K562 (cell line): ENCODE data around the gene CRIM1. TPM values are rescaled to one million over a fixed set of nuclear protein-coding genes. Genes with fewer than 3 reads are reported as not detected.

Experiments
- ATAC-seq: fragments of 200-7000 bp; cut with Tn5 transposase; 3 replicates; pipeline ENCODE4 v1.9.1; 2020; ENCODE audit warnings: moderate library complexity
- BruUV-seq: library from RNA; stranded (reverse); fragments of 400-500 nt; replicated peaks from 2 replicates; lab custom pipeline; 2021; lab: Mats Ljungman, UMichigan
- CTCF ChIA-PET: fragments of 300-600 bp; formaldehyde crosslinking; extraction: SDS; loops from one replicate; lab custom pipeline; 2021; ENCODE audit warnings: low intra/inter-chr PET ratio; lab: Yijun Ruan, JAX
- POLR2A ChIA-PET: fragments of 300-600, 350-650 bp; sonication (Branson Sonifier 250); formaldehyde crosslinking; extraction: SDS; loops from one replicate; lab custom pipeline; 2021; ENCODE audit warnings: antibody characterized with exemption, inconsistent platforms; lab: Yijun Ruan, JAX
- DNase-seq, 4 experiments: peaks; one replicate each; pipeline versions ENCODE4 v3.0.0 to v3.0.0-alpha.2; 2011 to 2018; ENCODE audit warnings: low spot score in 3 of 4, mixed read lengths in 3 of 4; ENCODE audit errors: extremely low read depth in 1 of 4
- FAIRE-seq: peaks from 2 replicates; lab custom pipeline; 2011; peaks lifted over from hg19 to GRCh38; lab: Jason Lieb, UNC
- H2AFZ ChIP-seq: 2 replicates; pipeline ENCODE4 v1.6.0; 2011; ENCODE audit warnings: low read depth, low read length, control low read depth, inconsistent platforms
- H3K27ac ChIP-seq: fragments of 200-600 bp; 3 replicates; pipeline ENCODE4 v1.8.0; 2011; ENCODE audit warnings: low read depth, mild to moderate bottlenecking, control low read depth, inconsistent platforms, low read length, moderate library complexity, mixed read lengths; ENCODE audit errors: extremely low read depth
- H3K27me3 ChIP-seq, 2 experiments: fragments of 300-600 bp in 1 of 2; 2 replicates in 1 of 2; 3 replicates in 1 of 2; pipeline versions ENCODE4 v1.6.0 to v1.8.0; 2011; ENCODE audit warnings: inconsistent platforms in 2 of 2, low read length in 2 of 2, mild to moderate bottlenecking in 1 of 2, mixed read lengths in 1 of 2, moderate library complexity in 1 of 2; ENCODE audit not compliant: control insufficient read depth in 2 of 2, insufficient read depth in 2 of 2
- H3K36me3 ChIP-seq: fragments of 300-600 bp; 3 replicates; pipeline ENCODE4 v1.8.0; 2011; ENCODE audit warnings: mild to moderate bottlenecking, low read length, inconsistent platforms; ENCODE audit not compliant: control insufficient read depth, insufficient read depth
- H3K4me1 ChIP-seq, 2 experiments: fragments of 200-600 bp in 1 of 2; replicated peaks in 1 of 2; 2 replicates in 1 of 2; 3 replicates in 1 of 2; pipeline versions ENCODE4 v1.5.1 to v1.8.0; 2011; ENCODE audit warnings: inconsistent platforms in 2 of 2, low read length in 2 of 2, mild to moderate bottlenecking in 1 of 2, mixed read lengths in 1 of 2, moderate library complexity in 1 of 2; ENCODE audit not compliant: control insufficient read depth in 2 of 2, insufficient read depth in 2 of 2
- H3K4me2 ChIP-seq: 2 replicates; pipeline ENCODE4 v1.6.1; 2011; ENCODE audit warnings: low read length, control low read depth, inconsistent platforms, mixed read lengths; ENCODE audit not compliant: insufficient read depth
- H3K4me3 ChIP-seq: fragments of 200-600 bp; sonication (generic), shearing (Covaris generic); 2 replicates; pipeline ENCODE4 v1.5.1; 2016; ENCODE audit warnings: control low read depth, inconsistent platforms
- H3K79me2 ChIP-seq: fragments of 200-600 bp; 3 replicates; pipeline ENCODE4 v1.8.0; 2011; ENCODE audit warnings: low read length, inconsistent platforms; ENCODE audit not compliant: control insufficient read depth, insufficient read depth
- H3K9ac ChIP-seq, 2 experiments: 2 replicates each; pipeline versions ENCODE4 v1.6.0 to v1.6.1; 2011; ENCODE audit warnings: low read depth in 2 of 2, low read length in 2 of 2, control low read depth in 1 of 2, inconsistent platforms in 1 of 2, mild to moderate bottlenecking in 1 of 2, mixed read lengths in 1 of 2; ENCODE audit not compliant: insufficient read depth in 1 of 2
- H3K9me1 ChIP-seq: one replicate; pipeline ENCODE4 v1.6.0; 2011; ENCODE audit warnings: inconsistent platforms, mild to moderate bottlenecking, low read length, moderate library complexity; ENCODE audit not compliant: control insufficient read depth, insufficient read depth
- H3K9me3 ChIP-seq: replicated peaks from 2 replicates; pipeline ENCODE4 v1.5.1; 2011; ENCODE audit warnings: low read depth, low read length, inconsistent platforms; ENCODE audit not compliant: control insufficient read depth, insufficient read depth
- H4K20me1 ChIP-seq: replicated peaks from 2 replicates; pipeline ENCODE4 v1.6.1; 2011; ENCODE audit warnings: low read length, inconsistent platforms, mixed read lengths; ENCODE audit not compliant: control insufficient read depth, insufficient read depth
- CEBPB ChIP-seq: fragments of 450-650 bp; IDR thresholded peaks from 2 replicates; pipeline ENCODE4 v1.6.1; 2016; ENCODE audit warnings: missing genetic modification characterization, missing compliant biosample characterization
- FOXM1 ChIP-seq, 2 experiments: fragments of 450-650 bp in 1 of 2; sonication (generic) in 1 of 2; formaldehyde crosslinking in 1 of 2; IDR thresholded peaks; 2 replicates each; pipeline versions ENCODE4 v1.6.1 to v1.9.0; 2017 to 2022; ENCODE audit warnings: low read depth in 2 of 2, mild to moderate bottlenecking in 2 of 2, missing genetic modification reagents in 1 of 2, moderate library complexity in 1 of 2
- NELFE ChIP-seq: IDR thresholded peaks from 2 replicates; pipeline ENCODE4 v1.6.1; 2011; ENCODE audit warnings: mild to moderate bottlenecking; ENCODE audit not compliant: insufficient read depth, insufficient read length
- RERE ChIP-seq: sonication (generic); formaldehyde crosslinking; IDR thresholded peaks from 2 replicates; pipeline ENCODE4 v1.8.0; 2023; ENCODE audit warnings: missing genetic modification reagents, mild to moderate bottlenecking, borderline replicate concordance
- TRIM24 ChIP-seq, 2 experiments: fragments of 450-650 bp; IDR thresholded peaks; 2 replicates each; pipeline ENCODE4 v1.6.1; 2016
- ZNF347 ChIP-seq: fragments of 450-650 bp; formaldehyde crosslinking; IDR thresholded peaks from 2 replicates; pipeline ENCODE4 v1.4.0; 2020; ENCODE audit warnings: low read depth, mild to moderate bottlenecking, moderate library complexity
- WGBS: fragments of 100-300 bp; shearing (Covaris generic); methylation state at CpG from one replicate; pipeline ENCODE4 v1.1.6; 2016; ENCODE audit warnings: low coverage, mixed read lengths; ENCODE audit not compliant: insufficient coverage; ENCODE audit errors: missing lambda C conversion rate; 5-methylcytosine and 5-hydroxymethylcytosine counted together
- in situ Hi-C: fragments of 300-500 bp; cut with MboI; formaldehyde crosslinking; loops from 4 replicates; pipeline ENCODE4 v1.15.0; 2018; ENCODE audit warnings: inconsistent platforms, mixed read lengths
- intact Hi-C: fragments of 100-400 bp; cut with micrococcal nuclease; formaldehyde crosslinking; loops from 2 replicates; pipeline ENCODE4 v1.14.2; 2022
- polyA plus RNA-seq, 8 experiments: library from polyadenylated mRNA; depleted of rRNA in 4 of 8; stranded (reverse) in 5 of 8; unstranded in 3 of 8; fragments of >200 nt; fragmentation: Nextera tagmentation in 2 of 8; fragmentation: Illumina TruSeq in 1 of 8; extraction: Ambion mirVana in 2 of 8; extraction: Trizol in 1 of 8; gene quantifications; 2 replicates each; pipeline versions ENCODE4 v1.2.1 to v1.2.3, GENCODE V29; 2011 to 2014; ENCODE audit warnings: inconsistent platforms in 1 of 8, missing spikeins in 1 of 8
- total RNA-seq, 7 experiments: library from RNA; depleted of rRNA in 6 of 7; stranded (reverse); fragments of >200 nt in 6 of 7; fragmentation: Illumina TruSeq in 2 of 7; extraction: Trizol in 2 of 7; gene quantifications; 2 replicates each; pipeline versions ENCODE4 v1.2.1 to v1.2.3, GENCODE V29; 2011 to 2021; ENCODE audit warnings: low replicate concordance in 1 of 7

CRIM1 gene
- total and polyA plus RNA-seq, 9 of the 15 experiments (the other 6 are each of a cell fraction or from before 2014, with no cell fraction given), result 0.01 to 0.36 (median 0.06) TPM; not detected in 1

- Histone ChIP-seq H4K20me1 (no peaks in the 10 kb centered on the region), H3K27me3 (no peaks in the 10 kb centered on the region), H2AFZ (no peak overlapping the region), H3K4me1 (no peaks in the 10 kb centered on the region), H3K79me2 (no peaks in the 10 kb centered on the region), H3K4me2 (no peak overlapping the region), H3K9me3 (no peaks in the 10 kb centered on the region), H3K9me1 (no peaks in the 10 kb centered on the region), H3K27ac (no peak overlapping the region), H3K36me3 (no peaks in the 10 kb centered on the region), H3K4me3 (no peak overlapping the region), H3K9ac (no peak overlapping the region)
- ATAC-seq (no peak), DNase-seq (no peak), FAIRE-seq (no peak)
- in situ Hi-C loops, result no loop called here
- ChIA-PET POLR2A (no interaction called here), CTCF (no interaction called here)
- WGBS, result 0% methylated on average over 3 of the region's 3 CpGs
- intact Hi-C loops, result no loop called here
- no TSS peak for BruUV-seq
- TF ChIP-seq RERE (CRISPR knock-in tag) (no peak), ZNF347 (CRISPR knock-in tag) (no peak), TRIM24 (IDR thresholded peaks at IDR 0.05) (no peak), CEBPB (tag) (no peak), FOXM1 (IDR thresholded peaks at IDR 0.05; ENCODE audit: low read depth) (no peak), FOXM1 (CRISPR knock-in tag; IDR thresholded peaks at IDR 0.05; ENCODE audit: low read depth) (no peak), NELFE (no peak)
These were observed 32.9 kb downstream of the CRIM1 start for GRCh38 chr2:36388472-36388871.
